Measurements from ENCODE around the gene ATRNL1.
A peak's percentile ranks its signal among the peaks of the same experiment; 100 is the strongest.

The ATRNL1 gene, protein sequence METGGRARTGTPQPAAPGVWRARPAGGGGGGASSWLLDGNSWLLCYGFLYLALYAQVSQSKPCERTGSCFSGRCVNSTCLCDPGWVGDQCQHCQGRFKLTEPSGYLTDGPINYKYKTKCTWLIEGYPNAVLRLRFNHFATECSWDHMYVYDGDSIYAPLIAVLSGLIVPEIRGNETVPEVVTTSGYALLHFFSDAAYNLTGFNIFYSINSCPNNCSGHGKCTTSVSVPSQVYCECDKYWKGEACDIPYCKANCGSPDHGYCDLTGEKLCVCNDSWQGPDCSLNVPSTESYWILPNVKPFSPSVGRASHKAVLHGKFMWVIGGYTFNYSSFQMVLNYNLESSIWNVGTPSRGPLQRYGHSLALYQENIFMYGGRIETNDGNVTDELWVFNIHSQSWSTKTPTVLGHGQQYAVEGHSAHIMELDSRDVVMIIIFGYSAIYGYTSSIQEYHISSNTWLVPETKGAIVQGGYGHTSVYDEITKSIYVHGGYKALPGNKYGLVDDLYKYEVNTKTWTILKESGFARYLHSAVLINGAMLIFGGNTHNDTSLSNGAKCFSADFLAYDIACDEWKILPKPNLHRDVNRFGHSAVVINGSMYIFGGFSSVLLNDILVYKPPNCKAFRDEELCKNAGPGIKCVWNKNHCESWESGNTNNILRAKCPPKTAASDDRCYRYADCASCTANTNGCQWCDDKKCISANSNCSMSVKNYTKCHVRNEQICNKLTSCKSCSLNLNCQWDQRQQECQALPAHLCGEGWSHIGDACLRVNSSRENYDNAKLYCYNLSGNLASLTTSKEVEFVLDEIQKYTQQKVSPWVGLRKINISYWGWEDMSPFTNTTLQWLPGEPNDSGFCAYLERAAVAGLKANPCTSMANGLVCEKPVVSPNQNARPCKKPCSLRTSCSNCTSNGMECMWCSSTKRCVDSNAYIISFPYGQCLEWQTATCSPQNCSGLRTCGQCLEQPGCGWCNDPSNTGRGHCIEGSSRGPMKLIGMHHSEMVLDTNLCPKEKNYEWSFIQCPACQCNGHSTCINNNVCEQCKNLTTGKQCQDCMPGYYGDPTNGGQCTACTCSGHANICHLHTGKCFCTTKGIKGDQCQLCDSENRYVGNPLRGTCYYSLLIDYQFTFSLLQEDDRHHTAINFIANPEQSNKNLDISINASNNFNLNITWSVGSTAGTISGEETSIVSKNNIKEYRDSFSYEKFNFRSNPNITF (N-terminal part only)

DNA sequence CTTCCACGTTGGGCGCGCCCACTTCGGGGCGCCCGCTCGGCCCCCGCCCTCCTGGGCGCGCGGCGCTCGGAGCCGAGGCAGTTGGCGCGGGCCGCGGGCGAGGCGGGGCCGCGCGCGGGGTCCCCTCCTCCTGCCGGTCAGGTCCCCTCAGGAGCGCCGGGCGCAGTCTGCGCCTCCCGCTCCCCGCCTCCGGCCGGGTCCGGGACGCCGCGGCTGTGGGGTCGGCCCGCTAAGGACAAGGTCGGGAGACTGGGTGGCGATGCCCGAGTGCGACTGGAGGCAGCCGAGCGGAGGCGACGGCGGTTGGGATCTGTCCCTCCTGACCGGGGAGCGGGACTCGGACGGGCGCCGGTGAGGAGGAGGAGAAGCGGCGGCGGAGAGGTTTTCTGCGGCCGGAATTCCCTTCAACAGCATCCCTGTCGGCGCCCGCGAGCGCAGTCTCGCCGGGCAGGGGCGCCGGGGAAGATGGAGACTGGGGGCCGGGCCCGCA is at the start of gene ATRNL1:
Gene ATRNL1, plus strand, starts transcription at position 80 of the 490 bp plus-strand sequence. Its CDS starts 386 bp downstream, at position 466.
- peak in 1 of 2 experiments; percentile 78 for DNase-seq

DNA sequence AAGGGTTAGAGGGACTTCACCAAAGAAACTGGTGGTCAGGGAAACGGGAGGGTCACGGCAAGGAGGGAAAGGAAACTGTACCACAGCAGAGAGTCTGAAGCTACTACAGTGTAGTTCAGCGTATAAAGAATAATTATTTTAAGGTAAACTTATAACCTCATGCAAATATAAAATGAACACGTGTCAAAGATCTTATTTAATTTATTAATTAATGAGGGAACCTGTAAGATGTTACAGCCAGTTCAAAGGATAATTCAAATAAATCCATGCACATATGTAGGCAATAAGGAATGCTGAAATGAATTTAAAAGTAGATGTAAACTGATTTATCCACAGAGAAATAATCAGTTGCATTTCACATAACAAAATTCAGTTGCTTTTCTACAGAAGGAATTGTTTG is 49.4 kb upstream of the ATRNL1 start:
- no peak for DNase-seq

DNA sequence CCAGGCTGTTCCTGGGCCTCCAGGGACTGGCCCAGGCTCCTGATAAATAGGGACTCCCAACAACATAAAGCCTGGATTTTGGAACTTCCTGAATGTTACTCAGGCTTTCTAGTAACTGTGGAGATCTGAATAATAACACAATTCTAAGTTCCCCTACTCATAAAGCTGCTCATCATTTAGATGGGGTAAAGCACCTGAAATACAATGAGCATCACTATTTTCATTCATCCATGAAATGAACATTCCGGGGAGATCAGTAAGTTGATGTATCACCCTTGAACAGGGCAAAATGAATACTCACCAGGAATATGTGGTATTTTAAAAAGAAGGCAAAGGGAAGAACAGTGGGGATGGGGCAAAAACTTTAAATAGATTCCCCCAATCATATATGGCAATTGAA is 48.3 kb upstream of the ATRNL1 start:
- DNase-seq, result no peak

DNA sequence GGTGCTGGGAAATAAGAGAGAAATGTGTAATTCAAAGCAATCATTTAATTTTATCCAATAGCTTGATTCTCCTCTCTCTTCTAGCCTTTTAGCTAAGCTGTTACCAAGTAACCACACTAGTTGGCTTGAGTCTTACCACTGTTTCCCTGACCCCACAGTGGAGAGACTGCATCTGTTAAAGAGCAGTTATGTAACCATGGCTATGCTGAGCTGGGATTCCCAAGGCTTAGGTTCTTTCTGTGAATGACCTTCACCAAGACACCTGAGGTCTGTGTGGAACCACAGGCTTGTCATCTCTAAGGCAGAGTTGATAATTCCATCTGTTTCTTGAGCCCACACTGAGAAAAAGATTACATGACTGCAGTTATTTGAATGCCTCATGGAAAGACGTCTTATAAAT is 47.7 kb upstream of the ATRNL1 start:
- no peak for DNase-seq

DNA sequence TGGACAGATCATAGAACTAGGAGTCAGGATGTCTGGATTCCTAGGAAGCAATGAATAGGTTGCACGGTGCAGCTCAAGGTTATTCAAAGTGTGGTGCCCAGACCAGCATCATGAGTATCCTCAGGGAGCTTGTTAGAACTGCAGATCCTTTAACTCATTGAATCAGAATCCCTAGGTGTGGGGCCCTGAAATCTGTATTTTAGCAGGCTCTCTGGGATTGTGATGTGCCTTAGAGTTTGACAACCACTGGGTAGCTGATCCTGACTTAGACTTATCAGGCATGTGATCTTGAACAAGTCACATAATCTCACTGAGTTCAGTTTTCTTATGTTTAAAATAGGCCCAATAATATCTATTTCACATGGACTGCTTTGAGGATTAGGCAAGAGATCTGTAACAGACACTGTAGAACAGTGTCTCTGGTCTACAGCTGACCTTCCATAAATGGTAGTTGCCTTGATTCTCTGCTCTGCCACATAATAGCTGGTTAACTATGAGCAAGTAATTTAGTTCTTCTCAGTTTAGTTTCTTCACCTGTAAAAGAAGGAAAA is 46.4 kb upstream of the ATRNL1 start:
- DNase-seq, result no peak

DNA sequence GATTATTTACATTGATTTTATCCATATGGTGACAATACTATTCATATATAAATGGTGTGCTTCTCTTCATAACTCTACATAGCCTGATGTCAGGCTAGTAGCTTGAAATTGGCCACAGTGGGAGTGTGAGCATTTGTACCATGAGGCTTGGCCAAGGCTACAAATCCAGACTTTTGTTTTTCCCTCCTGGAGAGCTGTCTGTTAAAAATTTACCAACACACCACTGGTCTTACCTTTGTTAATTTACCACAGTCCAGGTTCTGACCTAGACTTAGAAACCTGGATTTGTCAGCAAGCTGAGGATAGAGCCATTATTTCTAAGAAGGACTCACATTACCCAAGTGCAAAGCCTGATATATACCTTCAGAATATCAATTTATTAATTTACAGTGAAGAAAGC is 45.5 kb upstream of the ATRNL1 start:
- DNase-seq, result no peak

DNA sequence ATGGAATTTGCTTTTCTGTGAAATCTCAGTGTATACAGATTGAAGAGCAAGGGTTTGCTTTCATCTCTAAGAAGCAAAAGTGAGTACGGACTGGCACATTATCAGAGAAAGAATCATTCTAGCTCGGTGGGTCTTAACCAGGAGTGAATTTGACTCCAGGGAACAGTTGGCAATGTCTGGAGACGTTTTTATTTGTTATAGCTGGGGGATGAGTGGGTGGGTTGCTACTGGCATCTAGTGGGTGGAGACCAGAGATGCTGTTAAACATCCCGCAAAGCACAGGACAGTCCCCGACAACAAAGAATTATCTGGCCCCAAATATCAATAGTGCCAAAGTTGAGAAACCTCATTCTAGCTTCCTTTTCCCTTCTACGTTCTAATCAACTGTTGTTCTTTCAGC is 43.8 kb upstream of the ATRNL1 start:
- no peak for DNase-seq

DNA sequence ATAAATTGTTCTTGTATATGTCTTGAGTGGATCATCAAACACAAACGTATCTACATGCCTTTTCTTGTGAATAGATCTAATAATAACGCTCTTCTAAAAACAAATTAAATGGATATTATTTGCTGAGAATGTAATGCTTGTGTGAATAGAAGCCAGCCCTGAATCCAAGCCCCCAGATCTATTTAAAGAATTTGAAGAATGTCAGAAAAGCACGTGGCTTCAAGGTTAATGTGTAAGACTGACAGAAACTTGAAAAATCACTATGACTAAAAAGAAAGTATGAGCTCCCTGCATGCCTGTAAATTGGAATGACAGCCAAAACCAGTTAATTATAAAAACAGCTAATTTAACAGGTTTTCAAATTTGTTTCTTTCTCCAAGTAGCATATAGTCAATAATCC is 43.2 kb upstream of the ATRNL1 start:
- DNase-seq, result no peak

DNA sequence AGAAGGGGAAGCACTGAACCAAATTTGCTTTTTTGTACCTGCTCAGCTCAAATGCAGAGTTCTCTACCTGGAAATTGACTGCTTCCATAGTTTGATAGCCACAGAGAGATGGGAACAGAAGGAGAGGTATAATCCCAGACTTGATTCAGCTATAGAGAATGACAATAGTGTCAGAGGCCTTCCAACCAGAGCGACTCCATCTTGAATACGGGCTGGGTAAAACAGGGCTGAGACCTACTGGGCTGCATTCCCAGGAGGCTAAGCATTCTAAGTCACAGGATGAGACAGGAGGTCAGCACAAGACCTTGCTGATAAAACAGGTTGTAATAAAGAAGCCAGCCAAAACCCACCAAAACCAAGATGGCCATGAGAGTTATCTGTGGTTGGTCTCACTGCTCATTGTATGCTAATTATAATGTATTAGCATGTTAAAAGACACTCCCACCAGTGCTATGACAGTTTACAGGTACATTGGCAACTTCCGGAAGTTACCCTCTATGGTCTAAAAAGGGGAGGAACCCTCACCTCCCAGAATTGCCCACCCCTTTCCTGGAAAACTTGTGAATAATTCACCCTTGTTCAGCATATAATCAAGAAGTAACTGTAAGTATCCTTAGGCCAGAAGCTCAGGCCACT is 42.7 kb upstream of the ATRNL1 start:
- DNase-seq, result no peak

DNA sequence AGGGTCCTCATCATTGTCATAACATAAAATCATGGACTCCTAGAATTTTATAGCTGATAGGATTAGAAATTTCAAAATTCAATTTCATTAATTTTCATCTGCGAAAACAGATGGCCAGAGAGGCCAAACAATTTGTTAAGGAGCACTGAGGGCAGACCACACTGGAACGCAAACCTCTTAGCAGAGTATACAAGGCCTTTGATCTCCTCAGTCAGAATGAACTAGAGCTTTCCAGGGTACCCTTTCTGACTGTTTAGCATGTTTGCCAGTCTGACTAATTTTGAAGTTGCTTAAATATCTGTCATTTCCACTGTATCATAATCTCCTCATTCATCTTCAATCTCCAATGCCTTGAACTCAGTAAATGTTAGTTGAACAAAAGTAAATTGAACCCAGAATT is 41.9 kb upstream of the ATRNL1 start:
- DNase-seq, result no peak

DNA sequence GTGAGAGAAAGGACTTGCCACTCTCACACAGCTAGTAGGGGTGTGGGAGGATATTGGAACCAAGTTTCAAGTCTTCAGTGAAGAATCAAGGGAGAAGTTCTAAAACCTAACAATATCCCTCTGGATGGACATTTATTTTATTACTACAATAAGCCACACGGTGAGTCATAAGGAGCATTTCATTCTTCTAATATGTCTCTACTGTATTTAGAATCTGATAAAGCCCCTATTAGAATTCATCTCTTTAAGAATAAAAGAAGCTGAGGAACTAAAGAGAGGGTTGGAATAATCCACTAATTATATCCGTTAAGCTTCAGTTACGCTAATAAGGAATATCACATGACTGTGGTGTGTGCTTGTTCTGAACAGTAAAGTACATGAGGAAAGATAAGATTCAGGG is 40.9 kb upstream of the ATRNL1 start:
- DNase-seq, result no peak

DNA sequence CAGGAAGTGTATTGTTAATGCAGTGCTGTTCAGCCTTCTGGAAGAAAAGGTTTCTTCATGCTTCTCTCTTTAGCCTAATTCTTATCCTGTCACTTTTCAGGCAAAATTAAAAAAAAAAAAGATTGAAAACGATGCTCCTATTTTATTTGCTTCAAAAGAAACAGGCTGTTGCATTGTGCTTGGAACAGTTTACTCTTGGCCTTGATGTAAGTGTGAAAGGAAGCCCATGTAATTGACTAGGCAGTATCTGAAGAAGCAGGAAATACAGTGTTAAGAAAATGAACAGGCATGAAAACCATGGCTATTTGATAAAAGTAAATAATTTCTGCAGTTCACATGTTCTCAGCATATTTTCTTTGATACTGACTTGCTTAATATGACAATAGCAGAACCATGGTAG is 40.4 kb upstream of the ATRNL1 start:
- no peak for DNase-seq

DNA sequence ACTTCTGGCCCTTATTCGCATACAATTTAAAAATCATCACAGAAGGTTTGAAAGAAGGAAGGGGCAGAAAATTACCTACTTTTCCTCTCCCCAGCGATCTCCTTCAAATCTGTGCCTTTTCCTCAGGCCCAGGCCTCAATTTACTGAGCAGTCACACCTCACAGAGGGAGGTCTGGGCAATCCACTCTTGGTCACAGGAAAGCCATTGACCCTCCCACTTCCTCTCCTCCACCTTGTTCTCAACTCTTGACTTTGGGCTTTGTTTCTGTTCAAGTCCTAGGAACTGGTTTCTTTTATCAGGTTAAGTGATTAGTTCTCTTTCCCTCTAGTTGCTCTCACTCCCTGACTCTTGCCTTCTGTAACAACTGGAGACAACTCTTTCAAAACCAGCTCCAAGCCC is 37.0 kb upstream of the ATRNL1 start:
- DNase-seq, result no peak

DNA sequence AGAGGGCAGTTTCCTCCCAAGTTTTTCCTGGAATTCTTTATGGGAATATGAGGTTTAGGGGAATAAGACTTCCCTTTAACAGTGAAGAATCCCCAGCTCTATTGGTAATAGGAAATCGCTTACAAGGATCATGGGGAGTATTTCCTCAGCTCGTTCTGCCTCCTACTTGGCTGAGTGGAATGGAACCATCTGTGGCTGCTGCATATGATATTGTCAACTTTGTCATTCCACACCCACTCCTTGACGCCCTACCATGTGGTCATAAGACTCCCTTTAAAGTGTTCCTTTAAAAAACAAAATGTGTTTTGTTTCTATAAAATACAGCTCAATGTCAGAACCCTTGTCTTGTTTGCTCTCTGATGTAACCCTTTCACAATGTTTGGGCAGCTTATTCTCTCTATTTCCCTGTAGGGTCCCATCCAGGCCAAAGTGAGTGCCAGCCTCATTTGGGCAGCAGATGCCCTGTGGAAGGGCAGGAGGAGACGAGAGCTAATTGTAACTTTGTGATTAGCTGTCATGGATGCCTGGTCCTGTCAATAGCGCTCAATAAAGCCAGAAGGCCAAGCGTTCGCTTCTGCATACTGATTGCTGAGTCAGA is 33.8 kb upstream of the ATRNL1 start:
- DNase-seq, result no peak

DNA sequence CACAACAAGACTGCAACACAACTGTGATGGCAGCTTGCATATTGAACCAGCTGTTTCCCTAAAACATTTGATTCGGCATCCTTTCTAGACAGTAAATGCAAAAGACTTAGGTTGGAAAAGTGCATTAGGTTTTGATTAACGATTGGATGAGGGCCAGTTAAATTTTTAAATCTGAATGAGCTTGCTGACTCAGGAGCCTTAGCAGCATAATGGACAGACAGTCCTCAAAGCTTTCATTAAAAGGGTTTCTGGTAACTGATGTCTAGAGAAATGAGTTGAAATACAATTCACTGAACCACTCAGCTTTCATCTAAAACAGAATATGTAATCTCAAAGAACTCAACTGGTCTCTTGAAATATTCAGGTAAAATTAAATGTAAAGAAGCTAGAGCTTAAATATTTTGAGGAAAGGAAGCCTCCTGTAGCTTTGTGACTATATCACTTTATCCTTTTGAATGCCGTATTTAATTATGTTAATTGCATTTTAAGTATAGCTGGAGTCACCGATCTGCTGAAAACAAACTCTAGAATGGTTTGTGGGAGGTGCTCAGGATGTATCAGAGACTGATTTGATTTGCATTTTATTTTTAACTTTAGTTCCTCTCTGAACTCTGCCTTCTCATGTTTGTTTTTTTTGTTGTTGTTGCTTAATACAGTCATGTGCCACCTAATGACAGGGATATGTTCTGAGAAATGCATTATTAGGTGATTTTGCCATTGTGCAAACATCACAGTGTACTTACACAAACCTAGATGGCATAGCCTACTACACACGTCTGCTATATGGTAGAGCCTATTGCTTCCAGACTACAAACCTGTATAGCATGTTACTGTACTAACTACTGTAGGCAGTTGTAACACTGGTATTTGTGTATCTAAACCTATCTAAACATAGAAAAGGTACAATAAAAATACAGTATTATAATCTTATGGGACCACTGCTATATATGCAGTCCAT is 29.2 kb upstream of the ATRNL1 start:
- DNase-seq, result no peak

DNA sequence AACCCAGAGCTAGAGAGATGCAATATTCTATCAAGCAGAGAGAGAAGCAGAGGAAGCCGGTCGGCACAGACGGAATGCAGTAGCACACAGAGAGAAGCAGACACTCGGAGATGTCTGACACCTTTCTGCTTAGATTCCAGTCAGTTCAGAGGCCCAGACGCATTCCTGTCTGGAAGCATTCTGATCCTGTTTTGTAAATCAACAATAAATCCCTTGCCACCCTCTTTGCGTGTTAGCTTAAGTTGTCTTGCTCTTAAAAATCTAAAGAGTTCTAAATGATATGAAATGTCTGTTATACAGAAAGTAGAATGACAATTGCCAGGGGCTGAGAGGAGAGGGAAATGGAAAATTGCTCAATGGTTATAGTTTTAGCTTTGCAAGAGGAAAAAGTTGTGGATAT is 27.4 kb upstream of the ATRNL1 start:
- no peak for DNase-seq

DNA sequence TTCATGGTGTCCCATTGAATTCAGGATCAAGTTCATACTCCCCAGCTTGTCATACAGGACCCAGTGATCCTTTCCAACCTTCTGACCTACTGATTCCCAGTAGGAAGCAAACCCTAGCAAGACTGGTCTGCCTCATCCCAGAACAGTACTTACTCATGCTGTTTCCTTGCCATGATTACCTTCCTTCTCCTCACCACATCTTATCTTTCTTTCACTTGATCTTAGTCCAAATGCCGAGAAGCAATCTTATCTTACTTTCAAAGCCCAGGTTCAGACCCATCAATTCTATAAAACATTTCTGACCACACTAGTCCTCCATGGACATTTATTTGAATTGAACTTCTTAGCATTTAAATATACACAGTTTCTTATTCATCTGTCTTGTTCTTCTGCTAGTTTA is 26.6 kb upstream of the ATRNL1 start:
- DNase-seq, result no peak

DNA sequence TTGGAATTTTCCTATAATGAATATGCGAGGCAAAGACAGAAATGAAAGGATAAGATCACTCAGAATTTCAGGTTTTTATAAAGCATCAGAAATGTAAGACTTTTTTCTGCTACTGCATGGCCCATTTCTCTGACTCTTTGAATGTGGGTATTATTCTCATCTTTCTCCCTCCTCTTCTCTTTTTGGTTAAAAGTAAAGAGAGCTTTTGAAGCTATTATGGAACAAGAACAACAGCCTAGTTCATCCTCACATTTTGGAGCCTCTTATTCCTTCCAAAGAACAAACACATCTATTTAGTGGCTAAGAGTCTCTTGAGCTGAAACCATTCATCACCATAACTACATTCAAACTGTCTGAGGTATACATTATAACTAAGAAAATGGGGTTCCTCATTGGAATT is 19.4 kb upstream of the ATRNL1 start:
- DNase-seq, result no peak

DNA sequence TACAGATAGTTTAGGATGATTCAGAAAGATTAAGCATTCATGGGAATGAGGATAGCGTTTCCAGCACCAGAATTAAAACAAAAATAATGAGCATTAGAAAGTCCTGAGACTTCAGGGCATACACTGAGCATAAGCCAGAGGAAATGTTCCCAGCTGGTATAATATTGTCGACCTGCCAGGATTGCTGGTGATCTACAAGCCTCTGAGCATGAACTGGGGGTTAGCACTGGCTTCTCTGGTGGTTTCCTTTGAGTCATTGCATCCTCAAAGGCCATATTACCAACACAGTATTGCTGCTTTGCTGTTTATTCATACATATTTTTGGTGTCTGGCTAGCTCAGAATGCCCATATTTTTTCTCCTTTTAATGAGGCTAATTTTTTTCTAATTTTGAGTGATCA is 10.7 kb upstream of the ATRNL1 start:
- DNase-seq, result no peak

DNA sequence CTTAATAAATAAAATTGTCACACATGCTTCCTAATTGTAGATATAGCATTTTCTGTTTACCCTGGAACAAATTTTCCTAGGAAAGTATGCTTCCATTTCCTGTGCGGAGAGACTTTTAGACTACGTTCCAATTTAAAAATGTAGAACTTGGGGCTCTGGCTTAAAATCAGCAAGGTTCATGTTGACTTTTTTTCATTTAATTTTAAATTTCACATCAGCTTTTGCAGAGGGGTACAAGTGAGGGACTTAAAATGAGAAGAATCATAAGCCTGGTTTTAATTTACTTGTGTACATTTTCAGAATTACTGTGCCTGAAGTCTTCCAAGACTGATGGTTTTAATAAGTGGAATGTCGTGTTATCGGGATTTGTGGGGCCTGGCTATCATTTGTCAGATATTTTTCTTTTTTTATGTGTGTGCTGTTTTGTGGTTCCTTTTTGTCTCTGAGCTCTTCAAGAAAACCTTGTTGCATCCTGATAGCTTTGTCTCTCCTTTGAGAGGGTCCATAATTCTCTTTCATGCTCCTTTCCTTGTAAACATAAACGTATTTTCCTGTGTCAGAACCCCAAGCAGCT is 8.8 kb upstream of the ATRNL1 start:
- DNase-seq, result no peak
